Mucosa of stomach (tissue), 1 donor: ENCODE data around the gene HMG20B.
A peak's percentile ranks its signal among the peaks of the same experiment; 100 is the strongest.
"Not testable (repeated sequence)": the region's sequence is repeated elsewhere in the genome, so short reads cannot be mapped to it uniquely, and the experiment has no call there.

Experiments
- H3K27me3 ChIP-seq: one replicate; pipeline ENCODE4 v1.7.0; 2013; ENCODE audit warnings: mild to moderate bottlenecking, low read length; ENCODE audit not compliant: control insufficient read depth, insufficient read depth
- H3K36me3 ChIP-seq: one replicate; pipeline ENCODE4 v1.7.0; 2013; ENCODE audit warnings: low read length; ENCODE audit not compliant: control insufficient read depth, insufficient read depth
- H3K4me1 ChIP-seq: one replicate; pipeline ENCODE4 v1.7.0; 2013; ENCODE audit warnings: mild to moderate bottlenecking, low read length; ENCODE audit not compliant: control insufficient read depth, insufficient read depth
- H3K4me3 ChIP-seq: one replicate; pipeline ENCODE4 v1.7.0; 2013; ENCODE audit warnings: low read length
- H3K9ac ChIP-seq: one replicate; pipeline ENCODE4 v1.7.0; 2013; ENCODE audit warnings: mild to moderate bottlenecking, low read length, moderate library complexity
- H3K9me3 ChIP-seq: one replicate; pipeline ENCODE4 v1.7.0; 2013; ENCODE audit warnings: mild to moderate bottlenecking, low read length, moderate library complexity; ENCODE audit not compliant: control insufficient read depth
- donor health status: Pancreatic carcinoma.

HMG20B gene

DNA sequence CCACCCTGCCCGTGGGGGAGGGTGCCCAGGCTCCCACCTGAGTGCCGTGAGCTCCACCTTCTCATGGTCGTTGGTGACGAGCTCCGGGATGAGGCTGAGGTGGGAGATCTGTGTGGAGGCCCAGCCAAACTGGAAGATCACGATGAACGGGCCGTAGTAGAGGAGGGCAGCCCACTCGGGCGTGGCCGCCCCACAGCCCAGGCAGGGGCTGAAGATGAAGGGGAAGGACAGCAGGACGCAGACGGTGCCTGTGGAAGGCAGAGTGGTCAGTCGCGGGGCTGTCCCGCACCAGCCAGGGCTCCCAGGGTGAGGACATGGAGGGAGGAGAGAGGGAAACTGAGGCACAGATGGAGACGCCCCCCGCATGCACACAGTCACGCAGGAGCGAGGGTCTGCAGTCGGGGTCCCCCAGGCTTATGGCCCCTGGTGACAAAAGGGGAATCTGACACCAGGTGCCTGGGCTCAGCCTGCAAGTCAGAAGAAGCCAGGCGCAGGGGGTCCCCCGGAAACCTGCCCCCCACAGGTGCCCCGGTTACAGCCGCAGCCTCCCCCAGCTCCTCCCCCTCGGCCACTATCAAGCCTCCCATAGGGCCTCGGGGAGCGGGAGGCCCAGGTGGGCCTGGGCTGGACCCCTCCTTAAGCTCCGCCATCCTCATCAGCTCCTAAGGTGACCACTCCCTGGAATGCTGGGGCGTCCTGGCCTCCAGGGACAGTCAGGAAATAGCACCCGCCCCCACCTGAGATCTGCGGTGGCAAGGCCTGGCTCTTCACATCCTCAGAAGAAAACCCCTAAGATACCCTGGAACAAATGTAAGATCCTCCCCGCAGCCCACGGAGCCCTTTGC, 21.6 kb upstream of the HMG20B start:
- Histone ChIP-seq H3K4me1 (peaks cover 7% of the 10 kb centered on the region), H3K9me3 (no peaks in the 10 kb centered on the region)

GRCh38 chr19:3551792-3552095, 21.0 kb upstream of the HMG20B start:
- H3K9ac ChIP-seq = no peak overlapping the region
- H3K36me3 ChIP-seq = no peaks in the 10 kb centered on the region
- H3K4me1 ChIP-seq = peaks cover 12% of the 10 kb centered on the region
- H3K9me3 ChIP-seq = no peaks in the 10 kb centered on the region
- H3K27me3 ChIP-seq = no peaks in the 10 kb centered on the region
- H3K4me3 ChIP-seq = no peak overlapping the region

More for the DNA sequence above, 21.6 kb upstream of the HMG20B start:
- Histone ChIP-seq H3K9ac (no peak overlapping the region), H3K27me3 (no peaks in the 10 kb centered on the region), H3K36me3 (no peaks in the 10 kb centered on the region), H3K4me3 (no peak overlapping the region)

DNA sequence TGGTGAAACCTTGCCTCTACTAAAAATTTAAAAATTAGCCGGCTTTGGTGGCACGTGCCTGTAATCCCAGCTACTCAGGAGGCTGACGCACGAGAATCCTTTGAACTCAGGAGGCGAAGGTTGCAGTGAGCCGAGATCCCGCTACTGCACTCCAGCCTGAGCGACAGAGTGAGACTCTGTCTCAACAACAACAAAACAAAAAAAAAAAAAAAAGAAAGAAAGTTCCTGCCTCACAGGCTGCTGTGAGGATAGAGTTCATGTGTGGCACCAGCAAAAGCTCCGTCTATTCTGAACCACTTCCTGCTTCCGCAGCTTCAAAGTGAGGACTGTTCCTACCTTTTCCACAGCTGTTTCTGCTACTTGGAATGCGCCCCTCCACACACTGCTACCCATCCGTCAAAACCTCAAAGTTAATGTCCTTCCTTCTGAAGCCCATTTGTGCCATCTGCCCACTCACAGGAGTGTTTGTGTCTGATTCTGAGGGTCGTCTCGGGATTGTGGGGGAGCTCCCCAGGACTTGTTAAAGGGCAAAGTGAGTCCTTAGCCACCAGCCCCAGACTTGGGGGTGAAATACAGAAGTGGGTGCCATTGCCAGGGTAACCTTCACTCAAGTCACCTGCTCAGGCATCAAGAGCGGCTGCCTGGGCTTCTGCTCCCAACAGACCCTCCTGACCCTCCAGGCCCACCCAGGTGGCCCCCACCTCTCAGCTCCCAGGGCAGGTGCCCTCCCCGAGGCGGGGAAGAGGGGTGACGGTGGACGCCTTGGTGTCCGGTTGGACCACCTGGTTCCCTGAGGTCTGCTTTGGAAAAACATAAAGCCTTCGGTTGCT, 18.3 kb upstream of the HMG20B start:
- Histone ChIP-seq H3K4me1 (peaks cover 19% of the 10 kb centered on the region), H3K9me3 (no peaks in the 10 kb centered on the region), H3K36me3 (no peaks in the 10 kb centered on the region), H3K4me3 (no peak overlapping the region), H3K27me3 (no peaks in the 10 kb centered on the region), H3K9ac (no peak overlapping the region)

DNA sequence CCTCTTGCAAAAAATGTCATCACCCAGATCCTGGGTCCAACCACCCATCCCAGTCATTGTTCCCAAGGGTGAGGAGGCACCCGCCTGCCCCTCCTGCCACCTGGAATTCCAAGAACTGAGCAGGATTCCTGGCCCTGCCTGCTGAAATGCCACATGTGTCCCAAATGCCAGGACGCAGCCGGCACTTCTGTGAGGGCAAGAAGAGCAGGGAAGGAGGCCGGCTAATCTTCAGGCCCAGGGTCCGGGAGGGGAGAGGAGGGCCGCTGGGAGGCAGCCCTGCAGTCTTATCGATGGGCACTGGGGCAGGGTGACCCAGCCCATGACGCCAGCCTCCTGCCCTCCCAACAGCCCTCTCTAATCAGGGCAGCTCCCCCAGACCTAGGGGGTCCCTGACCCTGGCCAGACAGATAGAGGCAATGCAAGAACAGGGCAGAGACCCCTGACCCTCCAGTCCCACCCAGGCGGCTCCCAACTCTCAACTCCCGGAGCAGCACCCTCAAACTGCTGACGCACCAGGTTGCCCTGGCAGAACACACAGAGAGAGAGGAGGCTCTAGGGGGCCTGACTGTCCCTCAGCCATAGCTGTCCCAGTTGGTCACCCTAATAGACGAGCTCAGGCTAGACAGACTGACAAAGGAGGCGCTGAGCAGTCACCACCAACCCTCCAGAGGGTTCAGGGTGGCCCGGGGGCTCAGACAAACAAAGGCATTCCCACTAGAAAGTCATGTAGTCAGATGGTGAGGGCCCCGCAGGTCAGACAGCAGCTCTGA, 16.9 kb upstream of the HMG20B start:
- no peak overlapping the region for H3K4me3 ChIP-seq
- no peaks in the 10 kb centered on the region for H3K27me3 ChIP-seq
- peak overlapping the region; percentile 78 for H3K9ac ChIP-seq
- H3K36me3 ChIP-seq = no peaks in the 10 kb centered on the region
- H3K9me3 ChIP-seq = no peaks in the 10 kb centered on the region
- H3K4me1 ChIP-seq = peaks cover 19% of the 10 kb centered on the region

- peaks cover 19% of the 10 kb centered on the region for H3K4me1 ChIP-seq
- H3K4me3 ChIP-seq = peak overlapping the region; percentile 36
- H3K36me3 ChIP-seq = no peaks in the 10 kb centered on the region
- H3K27me3 ChIP-seq = no peaks in the 10 kb centered on the region
- no peaks in the 10 kb centered on the region for H3K9me3 ChIP-seq
- H3K9ac ChIP-seq = peak overlapping the region; percentile 78
These were observed 16.2 kb upstream of the HMG20B start for GRCh38 chr19:3556423-3556977.

- Histone ChIP-seq H3K9me3 (no peaks in the 10 kb centered on the region), H3K36me3 (no peaks in the 10 kb centered on the region), H3K4me3 (peak overlapping the region; percentile 36), H3K4me1 (peaks cover 19% of the 10 kb centered on the region), H3K9ac (peak overlapping the region; percentile 78), H3K27me3 (no peaks in the 10 kb centered on the region)
These were observed 15.7 kb upstream of the HMG20B start for GRCh38 chr19:3556978-3557460.

GRCh38 chr19:3557461-3558248, 15.1 kb upstream of the HMG20B start, which contains the start of gene MFSD12:
Gene MFSD12, minus strand, starts transcription at chr19:3557586. Its CDS starts 183 bp downstream, at chr19:3557403.
- Histone ChIP-seq H3K4me3 (peak within 1 kb of the TSS; percentile 47), H3K36me3 (no peaks in the 10 kb centered on the region), H3K9me3 (no peaks in the 10 kb centered on the region), H3K27me3 (no peaks in the 10 kb centered on the region), H3K9ac (peak within 1 kb of the TSS; percentile 78), H3K4me1 (peaks cover 19% of the 10 kb centered on the region)

DNA sequence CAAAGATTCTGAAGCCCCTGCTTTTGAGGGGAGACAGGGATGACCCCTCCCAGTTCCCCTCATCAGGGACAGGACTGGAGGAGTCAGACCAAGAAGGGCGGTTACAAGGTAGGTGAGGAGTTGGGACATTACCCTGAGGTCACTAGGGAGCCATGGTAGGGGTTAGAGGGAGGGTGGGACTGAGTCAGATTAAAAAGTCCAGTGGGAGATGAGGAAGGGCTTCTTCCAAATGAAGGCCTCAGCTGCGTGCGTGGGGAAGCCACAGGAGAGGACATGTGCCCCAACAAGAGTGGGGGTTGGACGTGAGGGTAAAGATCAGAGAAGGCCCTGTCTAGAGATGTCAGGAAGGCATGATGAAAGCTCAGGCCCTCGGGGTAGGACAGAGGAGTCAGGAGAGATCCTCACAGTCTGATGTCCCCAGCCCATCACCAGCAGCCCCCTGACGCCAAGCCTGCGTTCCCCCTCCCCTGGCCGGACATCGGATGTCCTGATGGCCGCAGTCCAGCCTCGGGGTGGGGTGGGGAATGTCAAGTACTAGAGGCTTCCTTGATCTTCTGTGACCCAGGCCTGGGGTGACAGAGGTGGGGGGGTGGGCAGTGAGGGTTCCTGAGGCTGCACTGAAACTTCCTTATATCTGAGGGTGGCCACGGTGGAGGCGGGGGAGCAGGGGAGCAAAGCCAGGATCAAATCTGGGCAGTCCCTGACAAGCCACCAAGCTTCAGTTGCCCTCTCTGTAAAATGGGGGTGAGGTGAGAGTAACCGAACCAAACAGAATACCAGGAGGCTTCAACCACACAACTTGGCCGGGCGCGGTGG, 8.8 kb upstream of the HMG20B start:
- no peaks in the 10 kb centered on the region for H3K9me3 ChIP-seq
- no peaks in the 10 kb centered on the region for H3K27me3 ChIP-seq
- H3K4me1 ChIP-seq = no peaks in the 10 kb centered on the region
- H3K9ac ChIP-seq = no peak overlapping the region
- H3K36me3 ChIP-seq = no peaks in the 10 kb centered on the region
- no peak overlapping the region for H3K4me3 ChIP-seq

- Histone ChIP-seq H3K4me1 (no peaks in the 10 kb centered on the region), H3K27me3 (no peaks in the 10 kb centered on the region), H3K36me3 (no peaks in the 10 kb centered on the region), H3K9me3 (no peaks in the 10 kb centered on the region), H3K9ac (no peak overlapping the region), H3K4me3 (no peak overlapping the region)
These were observed 7.6 kb upstream of the HMG20B start for GRCh38 chr19:3565139-3565538.

GRCh38 chr19:3570042-3570441, 2.7 kb upstream of the HMG20B start:
- not testable (repeated sequence) for H3K36me3 ChIP-seq, H3K4me1 ChIP-seq, H3K27me3 ChIP-seq, H3K9ac ChIP-seq, H3K9me3 ChIP-seq, H3K4me3 ChIP-seq
